ENCODE measurements around the gene MGST3.
"Not testable (repeated sequence)": the region's sequence is repeated elsewhere in the genome, so short reads cannot be mapped to it uniquely, and the experiment has no call there.

MGST3 gene

DNA sequence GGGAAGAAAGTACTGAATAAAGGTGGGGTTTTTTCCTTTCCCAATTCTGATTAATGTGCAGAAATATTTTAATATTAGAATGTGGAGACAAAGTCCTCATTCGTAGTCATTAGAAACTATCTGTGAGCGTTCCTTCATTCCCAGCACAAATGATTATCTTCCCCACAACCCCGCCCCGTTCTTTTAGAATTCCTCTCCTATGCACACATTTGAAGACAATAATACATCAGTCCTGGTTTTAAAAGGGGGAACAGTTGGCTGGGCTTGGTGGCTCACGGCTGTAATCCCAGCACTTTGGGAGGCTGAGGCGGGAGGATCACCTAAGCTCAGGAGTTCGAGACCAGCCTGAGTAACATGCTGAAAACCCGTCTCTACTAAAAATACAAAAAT is 66.5 kb downstream of the MGST3 start:
- H3K4me3 ChIP-seq (ENCODE audit: low read depth, low read length), result peak overlapping the region; percentile 78
- TF ChIP-seq, protein P1, sequence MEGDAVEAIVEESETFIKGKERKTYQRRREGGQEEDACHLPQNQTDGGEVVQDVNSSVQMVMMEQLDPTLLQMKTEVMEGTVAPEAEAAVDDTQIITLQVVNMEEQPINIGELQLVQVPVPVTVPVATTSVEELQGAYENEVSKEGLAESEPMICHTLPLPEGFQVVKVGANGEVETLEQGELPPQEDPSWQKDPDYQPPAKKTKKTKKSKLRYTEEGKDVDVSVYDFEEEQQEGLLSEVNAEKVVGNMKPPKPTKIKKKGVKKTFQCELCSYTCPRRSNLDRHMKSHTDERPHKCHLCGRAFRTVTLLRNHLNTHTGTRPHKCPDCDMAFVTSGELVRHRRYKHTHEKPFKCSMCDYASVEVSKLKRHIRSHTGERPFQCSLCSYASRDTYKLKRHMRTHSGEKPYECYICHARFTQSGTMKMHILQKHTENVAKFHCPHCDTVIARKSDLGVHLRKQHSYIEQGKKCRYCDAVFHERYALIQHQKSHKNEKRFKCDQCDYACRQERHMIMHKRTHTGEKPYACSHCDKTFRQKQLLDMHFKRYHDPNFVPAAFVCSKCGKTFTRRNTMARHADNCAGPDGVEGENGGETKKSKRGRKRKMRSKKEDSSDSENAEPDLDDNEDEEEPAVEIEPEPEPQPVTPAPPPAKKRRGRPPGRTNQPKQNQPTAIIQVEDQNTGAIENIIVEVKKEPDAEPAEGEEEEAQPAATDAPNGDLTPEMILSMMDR (IDR thresholded peaks at IDR 0.05; ENCODE audit: insufficient read depth, low read depth, low read length, missing control alignments), result no peak
- DNase-seq (ENCODE audit: low read depth), result no peak

DNA sequence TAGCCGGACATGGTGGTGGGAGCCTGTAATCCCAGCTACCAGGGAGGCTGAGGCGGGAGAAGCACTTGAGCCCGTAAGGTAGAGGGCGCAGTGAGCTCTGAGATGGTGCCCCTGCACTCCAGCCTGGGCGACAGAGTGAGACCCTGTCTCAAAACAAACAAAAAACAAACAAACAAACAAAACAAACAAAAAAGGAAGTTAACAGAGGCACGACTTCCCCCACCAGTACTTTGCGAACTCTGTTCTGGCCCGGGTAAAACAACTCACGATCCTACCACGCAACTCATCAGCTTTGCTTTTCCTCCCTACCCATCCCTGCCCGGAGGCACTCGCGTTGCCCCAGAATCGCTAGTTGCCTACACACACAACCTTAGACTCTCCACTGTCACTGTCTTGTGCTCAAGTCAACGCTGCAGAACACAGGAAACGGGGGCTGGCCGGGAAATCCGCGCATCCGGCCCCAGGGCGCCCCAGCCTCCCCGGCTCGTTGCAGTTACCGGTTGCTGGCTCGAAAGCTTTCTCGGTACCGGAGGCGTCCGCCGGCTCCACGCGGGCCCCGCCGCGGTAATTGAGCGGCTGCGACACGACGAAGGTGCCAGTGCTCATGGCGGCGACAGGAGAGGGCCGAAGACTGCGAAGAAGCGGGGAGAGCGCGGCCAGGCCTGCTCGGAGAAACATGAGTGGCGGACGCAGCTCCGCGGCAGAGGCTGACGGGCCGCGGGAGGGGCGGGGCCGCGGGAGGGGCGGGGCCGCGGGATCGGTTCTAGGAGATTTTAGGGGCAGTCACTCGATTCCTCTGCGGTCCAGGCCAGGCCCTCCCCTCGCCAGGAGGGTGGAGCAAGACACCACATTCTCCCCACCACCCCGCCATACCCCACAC is 67.1 kb downstream of the MGST3 start, which contains the start of gene ALDH9A1:
Gene ALDH9A1 (minus strand): TSS at position 682 of the 880 bp plus-strand sequence. CDS start 4 bp downstream, at position 678.
- TF ChIP-seq, protein P1 (IDR thresholded peaks at IDR 0.05; ENCODE audit: insufficient read depth, low read depth, low read length, missing control alignments), result peak; percentile 20
- peak within 1 kb of the TSS; percentile 78 for H3K4me3 ChIP-seq (ENCODE audit: low read depth, low read length)

DNA sequence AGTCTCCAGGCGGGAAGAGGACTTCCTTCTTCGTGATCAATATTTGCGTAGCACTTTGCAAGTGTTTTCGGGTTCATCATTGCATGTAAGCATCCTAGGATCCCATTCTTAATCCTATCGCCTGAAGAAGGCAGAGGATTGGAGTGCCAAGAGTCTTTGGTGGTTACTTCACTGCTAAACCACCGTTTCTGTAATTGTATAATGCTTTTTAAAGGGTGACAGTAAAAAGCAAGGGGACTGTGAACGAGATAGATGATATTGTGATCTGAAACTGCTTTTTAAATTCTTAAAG is 67.7 kb downstream of the MGST3 start:
- H3K4me3 ChIP-seq (ENCODE audit: low read depth, low read length), result peak overlapping the region; percentile 78
- no peak for DNase-seq (ENCODE audit: low read depth)
- TF ChIP-seq, protein P1 (IDR thresholded peaks at IDR 0.05; ENCODE audit: insufficient read depth, low read depth, low read length, missing control alignments), result no peak

More for the DNA sequence above, 67.1 kb downstream of the MGST3 start, which contains the start of gene ALDH9A1:
- DNase-seq (ENCODE audit: low read depth), result peak; percentile 92

DNA sequence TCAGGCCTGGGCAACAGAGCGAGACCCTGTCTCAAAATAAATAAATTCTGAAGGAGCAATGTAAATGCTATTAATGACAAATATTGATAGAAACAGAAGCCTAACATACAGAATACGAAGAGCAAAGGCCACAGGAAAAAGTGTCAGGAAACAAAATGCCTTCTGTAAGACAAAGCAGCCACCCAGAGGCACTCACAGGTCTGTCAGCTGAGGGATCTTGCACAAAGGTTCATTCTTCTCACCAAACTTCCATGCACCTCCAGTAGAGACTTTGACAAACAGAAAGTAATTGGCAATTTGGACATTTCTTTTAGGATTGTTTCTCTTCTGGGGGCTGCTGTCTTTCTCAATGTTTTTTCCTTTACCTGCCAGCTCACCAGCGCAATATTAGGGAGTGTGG is 68.5 kb downstream of the MGST3 start:
- TF ChIP-seq, protein P1 (IDR thresholded peaks at IDR 0.05; ENCODE audit: insufficient read depth, low read depth, low read length, missing control alignments), result no peak
- H3K4me3 ChIP-seq (ENCODE audit: low read depth, low read length), result no peak overlapping the region
- no peak for DNase-seq (ENCODE audit: low read depth)

DNA sequence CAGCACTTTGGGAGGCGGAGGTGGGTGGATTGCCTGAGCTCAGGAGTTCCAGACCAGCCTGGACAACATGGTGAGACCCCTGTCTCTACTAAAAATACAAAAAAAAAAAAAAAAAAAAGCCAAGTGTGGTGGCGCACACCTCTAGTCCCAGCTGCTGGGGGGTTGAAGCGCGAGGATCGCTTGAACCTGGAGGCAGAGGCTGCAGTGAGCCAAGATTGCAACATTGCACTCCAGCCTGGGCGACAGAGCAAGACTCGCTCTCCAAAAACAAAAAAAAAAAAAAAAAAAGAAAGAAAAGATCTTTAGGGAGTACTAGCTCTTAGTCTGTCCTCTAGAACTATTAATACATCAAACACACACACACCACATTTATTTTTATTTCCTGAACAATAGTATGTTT is 70.9 kb downstream of the MGST3 start:
- DNase-seq (ENCODE audit: low read depth); H3K4me3 ChIP-seq (ENCODE audit: low read depth, low read length): not testable (repeated sequence)

DNA sequence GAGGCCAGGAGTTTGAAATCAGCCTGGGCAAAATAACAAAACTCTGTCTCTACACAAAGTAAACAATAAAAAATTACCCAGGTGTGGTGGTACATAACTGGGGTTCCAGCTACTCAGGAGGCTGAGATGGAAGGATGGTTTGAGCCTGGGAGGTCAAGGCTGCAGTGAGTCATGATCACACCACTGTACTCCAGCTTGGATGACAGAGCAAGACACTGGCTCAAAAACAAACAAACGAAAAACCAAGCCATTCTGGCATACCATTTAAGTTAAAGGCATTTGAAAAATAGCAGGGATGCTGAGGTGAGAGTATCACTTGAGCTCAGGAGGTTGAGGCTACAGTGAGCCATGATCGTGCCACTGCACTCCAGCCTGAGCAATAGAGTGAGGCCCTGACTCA is 72.6 kb downstream of the MGST3 start:
- DNase-seq (ENCODE audit: low read depth), result no peak
- no peak overlapping the region for H3K4me3 ChIP-seq (ENCODE audit: low read depth, low read length)
- TF ChIP-seq, protein P1 (IDR thresholded peaks at IDR 0.05; ENCODE audit: insufficient read depth, low read depth, low read length, missing control alignments), result no peak
